Activated effector memory CD4-positive, alpha-beta T cell treated with anti-CD3 and anti-CD28 coated beads, Interleukin-2, amount 50 U/mL, for 16 hours (primary cell): ENCODE data around the gene RAX.

Experiments
- DNase-seq: peaks from one replicate; pipeline ENCODE4 v3.0.0-alpha.2; 2020

The RAX gene

DNA sequence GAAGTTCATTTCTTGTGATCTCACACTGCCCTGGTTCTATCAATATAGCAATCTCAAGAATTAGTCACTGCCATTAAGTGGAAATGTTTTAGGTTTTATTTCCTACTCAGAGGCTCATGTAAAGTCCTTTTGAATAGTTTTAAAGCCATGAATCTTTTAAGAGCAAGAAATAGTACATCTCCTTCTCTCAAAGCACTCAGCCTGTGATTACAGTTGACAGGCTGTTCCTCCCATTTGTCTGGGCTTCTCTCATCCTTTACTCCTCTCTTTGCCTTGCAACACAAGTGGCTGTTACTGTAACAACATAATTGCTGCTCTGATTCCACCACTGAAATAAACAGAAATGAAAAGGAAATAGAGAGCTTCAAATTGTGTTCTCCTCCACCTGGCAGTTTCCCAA lies 34.9 kb downstream of the RAX start:
- no peak for DNase-seq

DNA sequence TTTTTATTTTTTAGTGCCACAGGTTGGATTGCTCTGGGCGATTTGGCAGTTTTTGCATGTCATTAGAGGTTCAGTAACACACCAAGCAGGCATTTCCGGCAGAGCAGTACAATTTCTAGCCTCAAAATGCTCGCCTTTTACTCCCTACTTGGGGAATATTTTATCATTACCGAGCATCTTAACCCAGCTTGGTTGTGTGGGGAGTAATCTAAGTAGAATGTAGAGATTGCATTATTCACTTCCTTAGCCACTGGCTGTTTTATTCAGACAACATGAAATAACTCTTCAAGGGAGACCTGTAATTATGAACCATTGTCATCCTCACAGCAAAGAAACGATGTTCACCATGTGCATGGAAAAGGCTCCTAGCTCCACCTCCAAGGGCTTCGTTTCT lies 40.2 kb downstream of the RAX start:
- no peak for DNase-seq

DNA sequence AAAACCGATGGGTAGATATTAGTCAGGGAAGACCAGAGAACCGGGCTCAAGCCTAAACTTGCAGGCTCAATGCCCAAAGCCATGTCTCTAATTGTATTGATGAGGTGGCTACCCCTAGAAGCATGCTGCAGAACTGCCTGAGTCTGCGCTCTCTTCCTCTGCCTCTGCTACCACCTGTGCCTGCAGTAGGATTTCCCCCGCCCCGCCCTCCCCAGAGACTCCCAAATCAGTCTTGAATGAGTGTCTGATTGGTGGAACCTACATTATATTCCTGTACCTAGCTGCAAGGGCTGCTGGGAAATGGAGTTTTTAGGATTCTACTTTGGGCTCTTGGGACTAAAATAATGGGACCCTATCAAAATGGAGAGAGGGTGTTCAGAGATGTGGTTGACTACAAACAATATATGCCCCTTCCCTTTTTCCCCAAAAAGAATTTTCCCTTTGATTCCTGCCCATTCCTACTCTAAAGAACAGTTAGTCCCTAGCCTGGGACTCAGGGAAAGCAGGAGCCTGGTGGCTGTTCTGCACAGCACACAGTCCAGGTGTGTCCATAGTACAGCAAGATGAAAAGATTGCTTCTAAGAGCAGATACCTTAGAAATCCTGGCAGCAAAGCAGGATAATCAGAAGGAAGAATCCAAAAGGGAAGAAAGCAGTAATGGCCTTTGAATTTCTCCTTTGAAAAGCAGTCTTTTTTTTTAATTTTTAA lies 40.8 kb downstream of the RAX start:
- DNase-seq: no peak

- DNase-seq: no peak
These were observed 41.4 kb downstream of the RAX start for GRCh38 chr18:59231877-59232276.

GRCh38 chr18:59231114-59231513 lies 42.1 kb downstream of the RAX start:
- DNase-seq: no peak

DNA sequence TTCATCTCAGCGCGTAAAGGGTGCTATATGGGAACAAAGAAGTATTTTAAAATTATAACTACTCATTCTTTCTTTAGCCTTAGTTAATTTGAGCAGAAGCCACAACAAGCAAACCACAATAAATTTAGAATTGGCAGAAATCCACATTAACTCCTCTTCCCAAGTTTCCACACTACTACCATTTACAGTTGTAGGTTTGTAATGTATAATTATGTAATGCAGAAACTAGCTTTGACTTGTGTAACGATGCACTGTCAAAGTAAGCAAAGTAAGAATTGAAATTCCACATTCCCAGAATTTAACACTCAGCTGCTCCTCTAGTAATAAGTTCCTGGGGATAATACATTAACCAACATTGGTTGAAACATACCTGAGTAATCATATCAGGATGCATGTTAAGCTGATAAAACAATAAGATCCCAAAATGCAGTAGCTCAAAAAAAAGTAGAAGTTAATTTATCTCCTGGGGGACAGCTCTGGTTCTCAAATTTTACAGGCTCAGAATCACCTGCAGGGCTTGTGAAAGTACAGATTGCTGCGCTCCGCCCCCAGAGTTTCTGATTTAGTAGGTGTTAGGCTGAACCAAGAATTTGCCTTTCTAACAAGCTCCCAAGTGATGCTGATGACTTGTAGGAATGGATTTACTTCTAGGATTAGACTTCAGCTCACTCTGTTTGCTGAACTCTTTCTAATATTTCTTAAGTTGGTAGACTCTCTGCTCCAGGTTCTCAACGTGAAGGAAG lies 43.4 kb downstream of the RAX start:
- no peak for DNase-seq

DNA sequence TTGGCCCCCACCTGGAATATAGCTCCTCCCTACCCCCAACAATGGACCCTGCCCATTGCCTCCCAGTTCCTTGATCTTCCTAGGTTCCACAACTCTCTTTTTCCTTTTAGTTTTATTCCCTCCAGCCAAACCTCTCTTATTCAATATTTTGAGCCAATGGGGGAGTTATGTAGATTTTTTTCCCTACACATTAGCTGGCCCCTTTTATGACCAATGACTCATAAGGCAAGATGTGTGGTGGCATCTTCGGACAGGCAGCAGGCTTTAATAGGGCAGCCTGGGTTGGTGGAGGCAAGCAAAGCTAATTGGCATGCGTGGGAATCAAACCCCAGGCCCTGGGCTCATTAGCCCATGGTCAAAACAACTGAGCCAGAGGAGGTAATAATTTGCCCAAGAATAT lies 44.1 kb downstream of the RAX start:
- DNase-seq: no peak

DNA sequence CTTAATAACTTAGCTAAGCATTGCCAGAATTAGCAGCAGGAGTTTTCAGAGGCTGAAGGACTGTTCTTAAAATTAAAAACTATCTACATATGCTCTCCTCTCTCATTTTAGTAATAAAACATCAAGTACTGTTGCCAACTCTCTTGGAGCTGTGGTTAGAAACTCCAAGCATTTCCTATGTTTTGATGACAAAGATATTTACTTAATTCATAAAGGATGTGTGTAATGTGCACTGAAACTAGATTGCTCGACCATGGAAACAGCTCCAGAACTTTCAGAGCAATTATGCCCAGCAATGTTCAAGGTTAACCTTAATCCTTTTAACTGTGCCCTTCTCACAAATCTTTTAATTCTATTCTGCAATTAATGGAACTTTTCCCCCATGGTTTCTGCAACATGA lies 44.9 kb downstream of the RAX start:
- DNase-seq: no peak

GRCh38 chr18:59222341-59222740 lies 50.9 kb downstream of the RAX start:
- DNase-seq: no peak

GRCh38 chr18:59220784-59221765 lies 52.2 kb downstream of the RAX start:
- DNase-seq: no peak

DNA sequence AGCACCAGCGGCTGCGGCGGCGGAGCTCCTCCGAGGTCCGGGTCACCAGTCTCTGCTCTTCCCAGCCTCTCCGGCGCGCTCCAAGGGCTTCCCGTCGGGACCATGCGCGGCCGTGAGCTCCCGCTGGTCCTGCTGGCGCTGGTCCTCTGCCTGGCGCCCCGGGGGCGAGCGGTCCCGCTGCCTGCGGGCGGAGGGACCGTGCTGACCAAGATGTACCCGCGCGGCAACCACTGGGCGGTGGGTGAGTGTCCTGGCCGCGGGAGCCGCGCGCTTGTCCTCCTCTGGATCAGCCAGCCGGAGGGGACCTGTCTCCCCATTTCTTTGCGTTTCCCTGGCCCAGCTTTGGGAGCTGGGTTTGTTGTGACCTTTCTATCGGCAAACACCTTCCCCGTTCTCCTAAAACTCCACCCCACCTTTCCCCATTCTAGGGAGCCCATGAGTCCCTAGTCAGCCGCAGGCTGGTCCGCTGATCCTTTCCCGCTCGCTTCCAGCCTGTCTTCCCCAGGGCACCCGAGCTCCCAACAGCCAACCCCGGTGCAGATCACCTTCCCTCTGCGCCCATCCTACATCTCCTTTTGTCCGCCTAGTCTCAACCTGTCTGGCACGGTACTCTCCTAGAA lies 53.0 kb downstream of the RAX start:
- DNase-seq: no peak

GRCh38 chr18:59219672-59220163 lies 53.5 kb downstream of the RAX start, which contains the start of gene GRP:
TSS of gene GRP (plus strand) at chr18:59220158. CDS start at chr18:59220266, 108 bp downstream.
- DNase-seq: no peak

DNA sequence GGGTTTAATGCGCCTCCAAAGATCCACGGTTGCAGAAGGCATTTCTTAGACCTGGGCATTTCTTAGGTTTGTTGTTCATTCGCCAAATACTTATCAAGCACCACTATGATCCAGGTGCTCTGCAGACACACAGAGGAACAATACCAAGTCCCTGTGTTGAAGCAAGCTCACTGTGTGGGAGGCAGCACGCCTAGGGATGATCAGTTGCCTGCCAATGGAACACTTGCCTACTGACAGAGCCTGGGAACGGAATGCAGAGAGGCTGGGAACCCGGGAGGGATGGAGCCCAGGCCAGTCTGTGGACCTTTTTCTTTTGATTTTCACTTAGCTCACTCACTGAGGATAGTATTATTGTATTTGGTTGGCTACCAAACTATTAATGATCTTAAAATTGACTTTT lies 55.2 kb downstream of the RAX start:
- DNase-seq: no peak
